HT1080 (cell line): Measurements from ENCODE around the gene MYLK2. TPM values are rescaled to one million over a fixed set of nuclear protein-coding genes. Genes with fewer than 3 reads are reported as not detected.

Experiments
- DNase-seq: peaks from one replicate; pipeline ENCODE4 v3.0.0-alpha.2; 2015; ENCODE audit warnings: low read depth
- total RNA-seq: library from RNA; depleted of rRNA; stranded (reverse); fragments of >200 nt; shearing (Covaris generic); gene quantifications from 2 replicates; pipeline ENCODE4 v1.2.3, GENCODE V29; 2014

The MYLK2 gene
- total RNA-seq, 1 experiment from 2014 or later: 1.0 TPM

GRCh38 chr20:31851240-31851955 is 32.2 kb downstream of the MYLK2 start:
- no peak for DNase-seq

- DNase-seq: no peak
Measured at GRCh38 chr20:31853481-31853880, 34.3 kb downstream of the MYLK2 start.

- no peak for DNase-seq
Measured at GRCh38 chr20:31856516-31856915, 37.4 kb downstream of the MYLK2 start.

- no peak for DNase-seq
Measured at GRCh38 chr20:31857861-31858759, 39.0 kb downstream of the MYLK2 start.

- DNase-seq: no peak
Measured at GRCh38 chr20:31858760-31859083, 39.6 kb downstream of the MYLK2 start.

- DNase-seq: no peak
Measured at GRCh38 chr20:31859266-31859997, 40.3 kb downstream of the MYLK2 start.

- DNase-seq: no peak
Measured at GRCh38 chr20:31859998-31860380, 40.8 kb downstream of the MYLK2 start.

GRCh38 chr20:31860390-31861134 is 41.4 kb downstream of the MYLK2 start:
- no peak for DNase-seq

- no peak for DNase-seq
Measured at GRCh38 chr20:31861135-31861384, 41.9 kb downstream of the MYLK2 start.

- no peak for DNase-seq
Measured at GRCh38 chr20:31861385-31862156, 42.4 kb downstream of the MYLK2 start.

- no peak for DNase-seq
Measured at GRCh38 chr20:31862157-31862470, 43.0 kb downstream of the MYLK2 start.

GRCh38 chr20:31862506-31862905 is 43.4 kb downstream of the MYLK2 start:
- no peak for DNase-seq

GRCh38 chr20:31863296-31864085 is 44.3 kb downstream of the MYLK2 start:
- no peak for DNase-seq

- DNase-seq: no peak
Measured at GRCh38 chr20:31864521-31865400, 45.6 kb downstream of the MYLK2 start.

GRCh38 chr20:31866221-31866620 is 47.1 kb downstream of the MYLK2 start:
- DNase-seq: no peak

GRCh38 chr20:31868853-31869672 is 49.9 kb downstream of the MYLK2 start:
- DNase-seq: no peak

- DNase-seq: no peak
Measured at GRCh38 chr20:31869673-31869941, 50.5 kb downstream of the MYLK2 start.

GRCh38 chr20:31869942-31870725 is 51.0 kb downstream of the MYLK2 start, which contains the start of the genes DUSP15 and TTLL9:
TSS of gene DUSP15 (minus strand) at chr20:31870527. CDS start at chr20:31870337, 190 bp downstream.
TSS of gene TTLL9 (plus strand) at chr20:31870634. CDS start at chr20:31871127, 493 bp downstream.
- no peak for DNase-seq
